GM23338 (cell line): ENCODE measurements around the gene SLC25A6. TPM values are rescaled to one million over a fixed set of nuclear protein-coding genes. Genes with fewer than 3 reads are reported as not detected.

Experiments
- ATAC-seq: fragments of 200-7000 bp; cut with Tn5 transposase; 3 replicates; pipeline ENCODE4 v1.9.1; 2020
- DNase-seq: peaks from one replicate; pipeline ENCODE4 v3.0.0-alpha.2; 2015; ENCODE audit warnings: low spot score
- H2AFZ ChIP-seq: fragments of 200-600 bp; sonication (generic); 2 replicates; pipeline ENCODE4 v1.8.0; 2016; ENCODE audit warnings: antibody characterized with exemption, mild to moderate bottlenecking, moderate library complexity
- H3F3A ChIP-seq: fragments of 200-600 bp; sonication (generic); replicated peaks from 2 replicates; pipeline ENCODE4 v1.8.0; 2017; ENCODE audit warnings: antibody characterized with exemption, mixed run types, low read depth
- H3K27ac ChIP-seq: fragments of 200-600 bp; sonication (generic); 2 replicates; pipeline ENCODE4 v1.6.1; 2016; ENCODE audit warnings: low read depth
- H3K27me3 ChIP-seq: fragments of 200-600 bp; sonication (generic); 2 replicates; pipeline ENCODE4 v1.8.0; 2016; ENCODE audit warnings: mild to moderate bottlenecking, mixed run types, moderate library complexity; ENCODE audit not compliant: insufficient read depth
- H3K36me3 ChIP-seq: fragments of 200-600 bp; sonication (generic); 2 replicates; pipeline ENCODE4 v1.8.0; 2016; ENCODE audit warnings: mild to moderate bottlenecking; ENCODE audit not compliant: insufficient read depth
- H3K4me1 ChIP-seq: fragments of 200-600 bp; sonication (generic); 2 replicates; pipeline ENCODE4 v1.8.0; 2016; ENCODE audit warnings: mild to moderate bottlenecking, moderate library complexity; ENCODE audit not compliant: insufficient read depth
- H3K4me2 ChIP-seq: fragments of 200-600 bp; sonication (generic); 2 replicates; pipeline ENCODE4 v1.7.1; 2017; ENCODE audit warnings: mixed run types
- H3K4me3 ChIP-seq: fragments of 200-600 bp; sonication (generic); 2 replicates; pipeline ENCODE4 v1.6.1; 2016; ENCODE audit warnings: mixed run types
- H3K79me2 ChIP-seq: fragments of 200-600 bp; sonication (generic); replicated peaks from 2 replicates; pipeline ENCODE4 v1.8.0; 2017; ENCODE audit warnings: mild to moderate bottlenecking; ENCODE audit not compliant: insufficient read depth
- H3K9me2 ChIP-seq: fragments of 200-600 bp; sonication (generic); 2 replicates; pipeline ENCODE4 v1.8.0; 2017; ENCODE audit not compliant: insufficient read depth
- H4K20me1 ChIP-seq: fragments of 200-600 bp; sonication (generic); replicated peaks from 2 replicates; pipeline ENCODE4 v1.8.0; 2017; ENCODE audit warnings: mild to moderate bottlenecking; ENCODE audit not compliant: insufficient read depth
- H3K27ac Mint-ChIP-seq: 2 replicates; pipeline ENCODE4 v1.8.0; 2020; ENCODE audit warnings: inconsistent platforms, mild to moderate bottlenecking, moderate library complexity, mixed read lengths
- H3K27me3 Mint-ChIP-seq: 3 replicates; pipeline ENCODE4 v1.8.0; 2022; ENCODE audit warnings: low read depth, mild to moderate bottlenecking, moderate library complexity, mixed read lengths, inconsistent platforms; ENCODE audit not compliant: insufficient read depth, poor library complexity
- H3K36me3 Mint-ChIP-seq: 3 replicates; pipeline ENCODE4 v1.8.0; 2021; ENCODE audit warnings: low read depth, mild to moderate bottlenecking, inconsistent platforms, moderate library complexity, mixed read lengths
- H3K4me1 Mint-ChIP-seq: 3 replicates; pipeline ENCODE4 v1.8.0; 2020; ENCODE audit warnings: mild to moderate bottlenecking, inconsistent platforms, mixed read lengths
- H3K4me3 Mint-ChIP-seq: 3 replicates; pipeline ENCODE4 v1.8.0; 2021; ENCODE audit warnings: moderate library complexity, mild to moderate bottlenecking, inconsistent platforms, mixed read lengths
- H3K9me3 Mint-ChIP-seq: 3 replicates; pipeline ENCODE4 v1.8.0; 2020; ENCODE audit warnings: moderate library complexity, mild to moderate bottlenecking, inconsistent platforms, mixed read lengths
- CREB1 ChIP-seq: fragments of 250-450 bp; sonication (Bioruptor Pico); IDR thresholded peaks from 2 replicates; pipeline ENCODE4 v1.5.0; 2020; ENCODE audit warnings: low read depth, mild to moderate bottlenecking, moderate library complexity
- EZH2 ChIP-seq: fragments of 200-600 bp; sonication (generic); IDR thresholded peaks from one replicate; pipeline ENCODE4 v1.8.0; 2017; ENCODE audit warnings: antibody characterized with exemption, mild to moderate bottlenecking, low read depth; ENCODE audit not compliant: unreplicated experiment
- EZH2phosphoT487 ChIP-seq: fragments of 200-600 bp; sonication (generic); IDR thresholded peaks from one replicate; pipeline ENCODE4 v1.8.1; 2018; ENCODE audit warnings: antibody characterized with exemption; ENCODE audit not compliant: unreplicated experiment
- JUNB ChIP-seq: IDR thresholded peaks from one replicate; pipeline ENCODE4 v1.6.1; 2016; ENCODE audit warnings: antibody characterized with exemption; ENCODE audit not compliant: unreplicated experiment
- NANOG ChIP-seq: IDR thresholded peaks from 2 replicates; pipeline ENCODE4 v1.6.1; 2016; ENCODE audit warnings: antibody characterized with exemption, borderline replicate concordance
- POLR2AphosphoS5 ChIP-seq: IDR thresholded peaks from 2 replicates; pipeline ENCODE4 v1.6.1; 2016; ENCODE audit warnings: antibody characterized with exemption, low read depth
- STAT1 ChIP-seq: IDR thresholded peaks from one replicate; pipeline ENCODE4 v1.6.1; 2016; ENCODE audit warnings: antibody characterized with exemption; ENCODE audit not compliant: unreplicated experiment
- ZNF114 ChIP-seq: fragments of 250-450 bp; sonication (Bioruptor Pico); IDR thresholded peaks from 2 replicates; pipeline ENCODE4 v1.5.0; 2020; ENCODE audit warnings: mild to moderate bottlenecking, moderate library complexity
- ZNF331 ChIP-seq: fragments of 250-450 bp; sonication (Bioruptor Pico); IDR thresholded peaks from 2 replicates; pipeline ENCODE4 v1.5.0; 2020; ENCODE audit warnings: low read depth, mild to moderate bottlenecking, moderate library complexity
- polyA plus RNA-seq: library from polyadenylated mRNA; unstranded; fragments of >200 nt; fragmentation: Nextera tagmentation; extraction: Ambion mirVana; gene quantifications from 2 replicates; pipeline ENCODE4 v1.2.1, GENCODE V29; 2016
- total RNA-seq: library from RNA; depleted of rRNA; stranded (reverse); fragments of >200 nt; shearing (Covaris generic); gene quantifications from 2 replicates; pipeline ENCODE4 v1.2.3, GENCODE V29; 2014
- TF ChIP-seq, protein P1 (sequence below), 2 experiments: fragments of 200-600 bp in 1 of 2; sonication (generic) in 1 of 2; conservative IDR thresholded peaks; 2 replicates each; pipeline versions ENCODE4 v1.5.1 to v1.6.1; 2016 to 2017; ENCODE audit warnings: antibody characterized with exemption in 2 of 2, low read depth in 2 of 2, mild to moderate bottlenecking in 2 of 2, moderate library complexity in 1 of 2
- TF ChIP-seq, protein P2 (sequence below): IDR thresholded peaks from 2 replicates; pipeline ENCODE4 v1.6.1; 2016; ENCODE audit warnings: antibody characterized with exemption
- TF ChIP-seq, protein P3 (sequence below): fragments of 250-450 bp; sonication (Bioruptor Pico); IDR thresholded peaks from 2 replicates; pipeline ENCODE4 v1.5.0; 2020; ENCODE audit warnings: mild to moderate bottlenecking, moderate library complexity
- TF ChIP-seq, protein P4 (sequence below): IDR thresholded peaks from one replicate; pipeline ENCODE4 v1.6.1; 2018; ENCODE audit warnings: antibody characterized with exemption; ENCODE audit not compliant: unreplicated experiment

Gene SLC25A6
- total and polyA plus RNA-seq, 2 experiments from 2014 or later = 358 to 486 TPM

- H2AFZ ChIP-seq = no peak overlapping the region
- DNase-seq (no peak), ATAC-seq (no peak)
- peaks cover 71% of the 10 kb centered on the region for H3K36me3 Mint-ChIP-seq
- TF ChIP-seq, protein P1, sequence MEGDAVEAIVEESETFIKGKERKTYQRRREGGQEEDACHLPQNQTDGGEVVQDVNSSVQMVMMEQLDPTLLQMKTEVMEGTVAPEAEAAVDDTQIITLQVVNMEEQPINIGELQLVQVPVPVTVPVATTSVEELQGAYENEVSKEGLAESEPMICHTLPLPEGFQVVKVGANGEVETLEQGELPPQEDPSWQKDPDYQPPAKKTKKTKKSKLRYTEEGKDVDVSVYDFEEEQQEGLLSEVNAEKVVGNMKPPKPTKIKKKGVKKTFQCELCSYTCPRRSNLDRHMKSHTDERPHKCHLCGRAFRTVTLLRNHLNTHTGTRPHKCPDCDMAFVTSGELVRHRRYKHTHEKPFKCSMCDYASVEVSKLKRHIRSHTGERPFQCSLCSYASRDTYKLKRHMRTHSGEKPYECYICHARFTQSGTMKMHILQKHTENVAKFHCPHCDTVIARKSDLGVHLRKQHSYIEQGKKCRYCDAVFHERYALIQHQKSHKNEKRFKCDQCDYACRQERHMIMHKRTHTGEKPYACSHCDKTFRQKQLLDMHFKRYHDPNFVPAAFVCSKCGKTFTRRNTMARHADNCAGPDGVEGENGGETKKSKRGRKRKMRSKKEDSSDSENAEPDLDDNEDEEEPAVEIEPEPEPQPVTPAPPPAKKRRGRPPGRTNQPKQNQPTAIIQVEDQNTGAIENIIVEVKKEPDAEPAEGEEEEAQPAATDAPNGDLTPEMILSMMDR (conservative IDR thresholded peaks at IDR 0.05; ENCODE audit: low read depth in 2 of 2) = no peak
- TF ChIP-seq CREB1 (CRISPR knock-in tag) (no peak), STAT1 (no peak), ZNF114 (CRISPR knock-in tag) (no peak), ZNF331 (CRISPR knock-in tag) (no peak), EZH2phosphoT487 (no peak), JUNB (no peak), NANOG (no peak), EZH2 (no peak), POLR2AphosphoS5 (no peak)
- TF ChIP-seq, protein P2, sequence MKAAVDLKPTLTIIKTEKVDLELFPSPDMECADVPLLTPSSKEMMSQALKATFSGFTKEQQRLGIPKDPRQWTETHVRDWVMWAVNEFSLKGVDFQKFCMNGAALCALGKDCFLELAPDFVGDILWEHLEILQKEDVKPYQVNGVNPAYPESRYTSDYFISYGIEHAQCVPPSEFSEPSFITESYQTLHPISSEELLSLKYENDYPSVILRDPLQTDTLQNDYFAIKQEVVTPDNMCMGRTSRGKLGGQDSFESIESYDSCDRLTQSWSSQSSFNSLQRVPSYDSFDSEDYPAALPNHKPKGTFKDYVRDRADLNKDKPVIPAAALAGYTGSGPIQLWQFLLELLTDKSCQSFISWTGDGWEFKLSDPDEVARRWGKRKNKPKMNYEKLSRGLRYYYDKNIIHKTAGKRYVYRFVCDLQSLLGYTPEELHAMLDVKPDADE = no peak
- TF ChIP-seq, protein P3, sequence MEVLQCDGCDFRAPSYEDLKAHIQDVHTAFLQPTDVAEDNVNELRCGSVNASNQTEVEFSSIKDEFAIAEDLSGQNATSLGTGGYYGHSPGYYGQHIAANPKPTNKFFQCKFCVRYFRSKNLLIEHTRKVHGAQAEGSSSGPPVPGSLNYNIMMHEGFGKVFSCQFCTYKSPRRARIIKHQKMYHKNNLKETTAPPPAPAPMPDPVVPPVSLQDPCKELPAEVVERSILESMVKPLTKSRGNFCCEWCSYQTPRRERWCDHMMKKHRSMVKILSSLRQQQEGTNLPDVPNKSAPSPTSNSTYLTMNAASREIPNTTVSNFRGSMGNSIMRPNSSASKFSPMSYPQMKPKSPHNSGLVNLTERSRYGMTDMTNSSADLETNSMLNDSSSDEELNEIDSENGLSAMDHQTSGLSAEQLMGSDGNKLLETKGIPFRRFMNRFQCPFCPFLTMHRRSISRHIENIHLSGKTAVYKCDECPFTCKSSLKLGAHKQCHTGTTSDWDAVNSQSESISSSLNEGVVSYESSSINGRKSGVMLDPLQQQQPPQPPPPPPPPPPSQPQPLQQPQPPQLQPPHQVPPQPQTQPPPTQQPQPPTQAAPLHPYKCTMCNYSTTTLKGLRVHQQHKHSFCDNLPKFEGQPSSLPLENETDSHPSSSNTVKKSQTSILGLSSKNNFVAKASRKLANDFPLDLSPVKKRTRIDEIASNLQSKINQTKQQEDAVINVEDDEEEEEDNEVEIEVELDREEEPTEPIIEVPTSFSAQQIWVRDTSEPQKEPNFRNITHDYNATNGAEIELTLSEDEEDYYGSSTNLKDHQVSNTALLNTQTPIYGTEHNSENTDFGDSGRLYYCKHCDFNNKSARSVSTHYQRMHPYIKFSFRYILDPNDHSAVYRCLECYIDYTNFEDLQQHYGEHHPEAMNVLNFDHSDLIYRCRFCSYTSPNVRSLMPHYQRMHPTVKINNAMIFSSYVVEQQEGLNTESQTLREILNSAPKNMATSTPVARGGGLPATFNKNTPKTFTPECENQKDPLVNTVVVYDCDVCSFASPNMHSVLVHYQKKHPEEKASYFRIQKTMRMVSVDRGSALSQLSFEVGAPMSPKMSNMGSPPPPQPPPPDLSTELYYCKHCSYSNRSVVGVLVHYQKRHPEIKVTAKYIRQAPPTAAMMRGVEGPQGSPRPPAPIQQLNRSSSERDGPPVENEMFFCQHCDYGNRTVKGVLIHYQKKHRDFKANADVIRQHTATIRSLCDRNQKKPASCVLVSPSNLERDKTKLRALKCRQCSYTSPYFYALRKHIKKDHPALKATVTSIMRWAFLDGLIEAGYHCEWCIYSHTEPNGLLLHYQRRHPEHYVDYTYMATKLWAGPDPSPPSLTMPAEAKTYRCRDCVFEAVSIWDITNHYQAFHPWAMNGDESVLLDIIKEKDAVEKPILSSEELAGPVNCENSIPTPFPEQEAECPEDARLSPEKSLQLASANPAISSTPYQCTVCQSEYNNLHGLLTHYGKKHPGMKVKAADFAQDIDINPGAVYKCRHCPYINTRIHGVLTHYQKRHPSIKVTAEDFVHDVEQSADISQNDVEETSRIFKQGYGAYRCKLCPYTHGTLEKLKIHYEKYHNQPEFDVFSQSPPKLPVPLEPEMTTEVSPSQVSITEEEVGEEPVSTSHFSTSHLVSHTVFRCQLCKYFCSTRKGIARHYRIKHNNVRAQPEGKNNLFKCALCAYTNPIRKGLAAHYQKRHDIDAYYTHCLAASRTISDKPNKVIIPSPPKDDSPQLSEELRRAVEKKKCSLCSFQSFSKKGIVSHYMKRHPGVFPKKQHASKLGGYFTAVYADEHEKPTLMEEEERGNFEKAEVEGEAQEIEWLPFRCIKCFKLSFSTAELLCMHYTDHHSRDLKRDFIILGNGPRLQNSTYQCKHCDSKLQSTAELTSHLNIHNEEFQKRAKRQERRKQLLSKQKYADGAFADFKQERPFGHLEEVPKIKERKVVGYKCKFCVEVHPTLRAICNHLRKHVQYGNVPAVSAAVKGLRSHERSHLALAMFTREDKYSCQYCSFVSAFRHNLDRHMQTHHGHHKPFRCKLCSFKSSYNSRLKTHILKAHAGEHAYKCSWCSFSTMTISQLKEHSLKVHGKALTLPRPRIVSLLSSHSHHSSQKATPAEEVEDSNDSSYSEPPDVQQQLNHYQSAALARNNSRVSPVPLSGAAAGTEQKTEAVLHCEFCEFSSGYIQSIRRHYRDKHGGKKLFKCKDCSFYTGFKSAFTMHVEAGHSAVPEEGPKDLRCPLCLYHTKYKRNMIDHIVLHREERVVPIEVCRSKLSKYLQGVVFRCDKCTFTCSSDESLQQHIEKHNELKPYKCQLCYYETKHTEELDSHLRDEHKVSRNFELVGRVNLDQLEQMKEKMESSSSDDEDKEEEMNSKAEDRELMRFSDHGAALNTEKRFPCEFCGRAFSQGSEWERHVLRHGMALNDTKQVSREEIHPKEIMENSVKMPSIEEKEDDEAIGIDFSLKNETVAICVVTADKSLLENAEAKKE (CRISPR knock-in tag) = no peak
- TF ChIP-seq, protein P4, sequence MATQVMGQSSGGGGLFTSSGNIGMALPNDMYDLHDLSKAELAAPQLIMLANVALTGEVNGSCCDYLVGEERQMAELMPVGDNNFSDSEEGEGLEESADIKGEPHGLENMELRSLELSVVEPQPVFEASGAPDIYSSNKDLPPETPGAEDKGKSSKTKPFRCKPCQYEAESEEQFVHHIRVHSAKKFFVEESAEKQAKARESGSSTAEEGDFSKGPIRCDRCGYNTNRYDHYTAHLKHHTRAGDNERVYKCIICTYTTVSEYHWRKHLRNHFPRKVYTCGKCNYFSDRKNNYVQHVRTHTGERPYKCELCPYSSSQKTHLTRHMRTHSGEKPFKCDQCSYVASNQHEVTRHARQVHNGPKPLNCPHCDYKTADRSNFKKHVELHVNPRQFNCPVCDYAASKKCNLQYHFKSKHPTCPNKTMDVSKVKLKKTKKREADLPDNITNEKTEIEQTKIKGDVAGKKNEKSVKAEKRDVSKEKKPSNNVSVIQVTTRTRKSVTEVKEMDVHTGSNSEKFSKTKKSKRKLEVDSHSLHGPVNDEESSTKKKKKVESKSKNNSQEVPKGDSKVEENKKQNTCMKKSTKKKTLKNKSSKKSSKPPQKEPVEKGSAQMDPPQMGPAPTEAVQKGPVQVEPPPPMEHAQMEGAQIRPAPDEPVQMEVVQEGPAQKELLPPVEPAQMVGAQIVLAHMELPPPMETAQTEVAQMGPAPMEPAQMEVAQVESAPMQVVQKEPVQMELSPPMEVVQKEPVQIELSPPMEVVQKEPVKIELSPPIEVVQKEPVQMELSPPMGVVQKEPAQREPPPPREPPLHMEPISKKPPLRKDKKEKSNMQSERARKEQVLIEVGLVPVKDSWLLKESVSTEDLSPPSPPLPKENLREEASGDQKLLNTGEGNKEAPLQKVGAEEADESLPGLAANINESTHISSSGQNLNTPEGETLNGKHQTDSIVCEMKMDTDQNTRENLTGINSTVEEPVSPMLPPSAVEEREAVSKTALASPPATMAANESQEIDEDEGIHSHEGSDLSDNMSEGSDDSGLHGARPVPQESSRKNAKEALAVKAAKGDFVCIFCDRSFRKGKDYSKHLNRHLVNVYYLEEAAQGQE = no peak
- no peaks in the 10 kb centered on the region for H3K27me3 ChIP-seq
- no peaks in the 10 kb centered on the region for H3K9me2 ChIP-seq
- H3K27ac Mint-ChIP-seq = no peak overlapping the region
- no peaks in the 10 kb centered on the region for H3K79me2 ChIP-seq
- no peaks in the 10 kb centered on the region for H3K4me1 Mint-ChIP-seq
- peaks cover 26% of the 10 kb centered on the region for H3K36me3 ChIP-seq
- peaks cover 8% of the 10 kb centered on the region; the same call in 1 of the 2 replicates for H4K20me1 ChIP-seq
- no peaks in the 10 kb centered on the region for H3K4me1 ChIP-seq
- peaks cover 49% of the 10 kb centered on the region for H3K9me3 Mint-ChIP-seq
- H3F3A ChIP-seq = no peaks in the 10 kb centered on the region
- no peak overlapping the region for H3K27ac ChIP-seq
- H3K4me2 ChIP-seq = no peak overlapping the region
- no peak overlapping the region for H3K4me3 Mint-ChIP-seq
- H3K27me3 Mint-ChIP-seq = peaks cover 3% of the 10 kb centered on the region
- H3K4me3 ChIP-seq = no peak overlapping the region
Observed at GRCh38 chrX:1427756-1428155, 35.8 kb upstream of the SLC25A6 start.
